ENCODE results near the gene AKAP9. TPM values are rescaled to one million over a fixed set of nuclear protein-coding genes. Genes with fewer than 3 reads are reported as not detected.

Gene AKAP9
- total and polyA plus RNA-seq, 9 of the 15 experiments (the other 6 are each of a cell fraction or from before 2014, with no cell fraction given), result 25.5 to 80.9 (median 46.3) TPM

- TF ChIP-seq KHSRP (IDR thresholded peaks at IDR 0.05), result no peak
- no peak for TF ChIP-seq SIRT6 (IDR thresholded peaks at IDR 0.05; ENCODE audit: low read depth, low read length)
- TF ChIP-seq CEBPG (CRISPR knock-in tag; IDR thresholded peaks at IDR 0.05), result no peak
- TF ChIP-seq CEBPG (tag; conservative IDR thresholded peaks at IDR 0.05 in 1 of 2, IDR thresholded peaks at IDR 0.05 in 1 of 2), result no peak
- TF ChIP-seq MEF2A (IDR thresholded peaks at IDR 0.05; ENCODE audit: control insufficient read depth, low read depth, low read length), result no peak
- TF ChIP-seq CBFA2T3 (IDR thresholded peaks at IDR 0.05), result 0 out of 2 replicates have a peak, but pooled peaks have one; percentile 26
- TF ChIP-seq MAFK (IDR thresholded peaks at IDR 0.05; ENCODE audit: low read length), result no peak
- TF ChIP-seq TBP (optimal IDR thresholded peaks at IDR 0.05; ENCODE audit: low read depth, low read length), result no peak
- no peak for TF ChIP-seq ETS2 (tag; IDR thresholded peaks at IDR 0.05; ENCODE audit: borderline replicate concordance, poor library complexity, severe bottlenecking)
- TF ChIP-seq, protein P1, sequence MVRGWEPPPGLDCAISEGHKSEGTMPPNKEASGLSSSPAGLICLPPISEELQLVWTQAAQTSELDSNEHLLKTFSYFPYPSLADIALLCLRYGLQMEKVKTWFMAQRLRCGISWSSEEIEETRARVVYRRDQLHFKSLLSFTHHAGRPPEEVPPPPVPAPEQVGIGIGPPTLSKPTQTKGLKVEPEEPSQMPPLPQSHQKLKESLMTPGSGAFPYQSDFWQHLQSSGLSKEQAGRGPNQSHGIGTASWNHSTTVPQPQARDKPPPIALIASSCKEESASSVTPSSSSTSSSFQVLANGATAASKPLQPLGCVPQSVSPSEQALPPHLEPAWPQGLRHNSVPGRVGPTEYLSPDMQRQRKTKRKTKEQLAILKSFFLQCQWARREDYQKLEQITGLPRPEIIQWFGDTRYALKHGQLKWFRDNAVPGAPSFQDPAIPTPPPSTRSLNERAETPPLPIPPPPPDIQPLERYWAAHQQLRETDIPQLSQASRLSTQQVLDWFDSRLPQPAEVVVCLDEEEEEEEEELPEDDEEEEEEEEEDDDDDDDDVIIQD (CRISPR knock-in tag; IDR thresholded peaks at IDR 0.05), result no peak
Measured at GRCh38 chr7:91949221-91950009, 8.8 kb downstream of the AKAP9 start (continued).
